Endothelial cell (in vitro differentiated cells): ENCODE results near the gene RNF144B. TPM values are rescaled to one million over a fixed set of nuclear protein-coding genes. Genes with fewer than 3 reads are reported as not detected.
A peak's percentile ranks its signal among the peaks of the same experiment; 100 is the strongest.
"Not testable (repeated sequence)": the region's sequence is repeated elsewhere in the genome, so short reads cannot be mapped to it uniquely, and the experiment has no call there.

ENCODE experiments used
- DNase-seq: peaks from one replicate; pipeline ENCODE4 v3.0.0; 2021; ENCODE audit warnings: low spot score
- H3K27ac Mint-ChIP-seq: one replicate; pipeline ENCODE4 v1.8.0; 2021; ENCODE audit warnings: mixed read lengths, inconsistent platforms; ENCODE audit not compliant: unreplicated experiment
- H3K27me3 Mint-ChIP-seq: one replicate; pipeline ENCODE4 v1.8.0; 2021; ENCODE audit warnings: mild to moderate bottlenecking, moderate library complexity, mixed read lengths, inconsistent platforms; ENCODE audit not compliant: unreplicated experiment
- H3K36me3 Mint-ChIP-seq: one replicate; pipeline ENCODE4 v1.8.0; 2021; ENCODE audit warnings: mild to moderate bottlenecking, low read depth, mixed read lengths, inconsistent platforms; ENCODE audit not compliant: unreplicated experiment
- H3K4me1 Mint-ChIP-seq: one replicate; pipeline ENCODE4 v1.8.0; 2021; ENCODE audit warnings: mild to moderate bottlenecking, mixed read lengths, inconsistent platforms; ENCODE audit not compliant: unreplicated experiment
- H3K4me3 Mint-ChIP-seq: one replicate; pipeline ENCODE4 v1.8.0; 2021; ENCODE audit warnings: mild to moderate bottlenecking, mixed read lengths, inconsistent platforms; ENCODE audit not compliant: unreplicated experiment
- H3K9me3 Mint-ChIP-seq: one replicate; pipeline ENCODE4 v1.8.0; 2021; ENCODE audit warnings: mixed read lengths, inconsistent platforms; ENCODE audit not compliant: unreplicated experiment
- CTCF ChIP-seq: fragments of 200-600 bp; sonication (generic); IDR thresholded peaks from one replicate; pipeline ENCODE4 v1.5.0; 2021; ENCODE audit warnings: antibody characterized with exemption; ENCODE audit not compliant: unreplicated experiment
- total RNA-seq: library from RNA; stranded (reverse); fragmentation: NEBNext Ultra II Directional; extraction: Animal tissue kit (Norgen Biotek cat#: 25700); gene quantifications from one replicate; pipeline ENCODE4 v1.2.1, GENCODE V29; 2021; ENCODE audit not compliant: unreplicated experiment

RNF144B gene
- total RNA-seq, 1 donor from 2014 or later = 23.2 TPM

- Mint-ChIP-seq H3K9me3 (no peaks in the 10 kb centered on the region), H3K4me3 (peak overlapping the region; percentile 76), H3K27me3 (peaks cover 5% of the 10 kb centered on the region), H3K36me3 (peaks cover 23% of the 10 kb centered on the region), H3K4me1 (peaks cover 40% of the 10 kb centered on the region), H3K27ac (peak overlapping the region; percentile 16)
- DNase-seq = no peak
- no peak for TF ChIP-seq CTCF
Measured at GRCh38 chr6:18405477-18406293, 18.5 kb downstream of the RNF144B start.

- TF ChIP-seq CTCF = no peak
- Mint-ChIP-seq H3K4me1 (peaks cover 33% of the 10 kb centered on the region), H3K27me3 (peaks cover 5% of the 10 kb centered on the region), H3K9me3 (no peaks in the 10 kb centered on the region), H3K27ac (peak overlapping the region; percentile 3), H3K36me3 (peaks cover 23% of the 10 kb centered on the region), H3K4me3 (peak overlapping the region; percentile 73)
- DNase-seq = no peak
Measured at GRCh38 chr6:18406955-18407749, 20.0 kb downstream of the RNF144B start.

GRCh38 chr6:18409602-18410001 lies 22.5 kb downstream of the RNF144B start:
- not testable (repeated sequence) for H3K27me3 Mint-ChIP-seq, H3K27ac Mint-ChIP-seq, DNase-seq, H3K9me3 Mint-ChIP-seq
- Mint-ChIP-seq H3K4me1 (peaks cover 17% of the 10 kb centered on the region), H3K36me3 (peaks cover 23% of the 10 kb centered on the region), H3K4me3 (peak overlapping the region; percentile 6)

- peaks cover 24% of the 10 kb centered on the region for H3K36me3 Mint-ChIP-seq
- no peaks in the 10 kb centered on the region for H3K9me3 Mint-ChIP-seq
- peaks cover 4% of the 10 kb centered on the region for H3K27me3 Mint-ChIP-seq
- no peak for DNase-seq
- peaks cover 17% of the 10 kb centered on the region for H3K4me1 Mint-ChIP-seq
- H3K4me3 Mint-ChIP-seq = no peak overlapping the region
- TF ChIP-seq CTCF = no peak
- H3K27ac Mint-ChIP-seq = no peak overlapping the region
Measured at GRCh38 chr6:18410412-18410811, 23.3 kb downstream of the RNF144B start.

- Mint-ChIP-seq H3K9me3 (no peaks in the 10 kb centered on the region), H3K27ac (peak overlapping the region; percentile 21), H3K4me1 (peaks cover 6% of the 10 kb centered on the region), H3K27me3 (peaks cover 2% of the 10 kb centered on the region), H3K36me3 (peaks cover 14% of the 10 kb centered on the region), H3K4me3 (no peak overlapping the region)
- DNase-seq = no peak
- no peak for TF ChIP-seq CTCF
Measured at GRCh38 chr6:18412068-18412467, 24.9 kb downstream of the RNF144B start.
